AG04450 (cell line): ENCODE measurements around the gene ANTKMT. TPM values are rescaled to one million over a fixed set of nuclear protein-coding genes. Genes with fewer than 3 reads are reported as not detected.

Source experiments
- CTCF ChIA-PET: fragments of 300-600, 350-600 bp; formaldehyde crosslinking; extraction: SDS; loops from one replicate; lab custom pipeline; 2022; ENCODE audit warnings: antibody characterized with exemption, inconsistent platforms; lab: Charles Lee
- POLR2A ChIA-PET: fragments of 350-600 bp; formaldehyde crosslinking; extraction: SDS; loops from one replicate; lab custom pipeline; 2021; ENCODE audit warnings: antibody characterized with exemption, inconsistent platforms; lab: Yijun Ruan, JAX
- DNase-seq: peaks from one replicate; pipeline ENCODE4 v3.0.0-alpha.2; 2011; ENCODE audit warnings: low read depth, low spot score
- H3K27ac ChIP-seq: one replicate; pipeline ENCODE4 v1.5.1; 2012; ENCODE audit warnings: low read depth, low read length, control low read depth
- H3K27me3 ChIP-seq: one replicate; pipeline ENCODE4 v1.6.0; 2012; ENCODE audit warnings: low read length; ENCODE audit not compliant: control insufficient read depth, insufficient read depth
- H3K4me3 ChIP-seq: 2 replicates; pipeline ENCODE4 v1.5.1; 2011; ENCODE audit warnings: mild to moderate bottlenecking, low read depth, low read length, control low read depth
- H3K9me3 ChIP-seq: 2 replicates; pipeline ENCODE4 v1.5.1; 2012; ENCODE audit warnings: low read length; ENCODE audit not compliant: control insufficient read depth, insufficient read depth
- CTCF ChIP-seq: IDR thresholded peaks from 2 replicates; pipeline ENCODE4 v1.5.1; 2011; ENCODE audit warnings: low read depth, low read length, control low read depth, inconsistent platforms
- polyA plus RNA-seq: library from polyadenylated mRNA; depleted of rRNA; stranded (reverse); fragments of >200 nt; gene quantifications from 2 replicates; pipeline ENCODE4 v1.2.3, GENCODE V29; 2011

ANTKMT gene
- polyA plus RNA-seq, 1 experiment: 5.3 TPM

GRCh38 chr16:673399-673991 is 47.5 kb upstream of the ANTKMT start:
- no peak for TF ChIP-seq CTCF
- no peak for DNase-seq
- Histone ChIP-seq H3K27me3 (no peaks in the 10 kb centered on the region), H3K4me3 (no peak overlapping the region), H3K27ac (no peak overlapping the region), H3K9me3 (no peaks in the 10 kb centered on the region; the same call in 1 of the 2 replicates)
- CTCF ChIA-PET: no interaction called here
- POLR2A ChIA-PET: no interaction called here

DNA sequence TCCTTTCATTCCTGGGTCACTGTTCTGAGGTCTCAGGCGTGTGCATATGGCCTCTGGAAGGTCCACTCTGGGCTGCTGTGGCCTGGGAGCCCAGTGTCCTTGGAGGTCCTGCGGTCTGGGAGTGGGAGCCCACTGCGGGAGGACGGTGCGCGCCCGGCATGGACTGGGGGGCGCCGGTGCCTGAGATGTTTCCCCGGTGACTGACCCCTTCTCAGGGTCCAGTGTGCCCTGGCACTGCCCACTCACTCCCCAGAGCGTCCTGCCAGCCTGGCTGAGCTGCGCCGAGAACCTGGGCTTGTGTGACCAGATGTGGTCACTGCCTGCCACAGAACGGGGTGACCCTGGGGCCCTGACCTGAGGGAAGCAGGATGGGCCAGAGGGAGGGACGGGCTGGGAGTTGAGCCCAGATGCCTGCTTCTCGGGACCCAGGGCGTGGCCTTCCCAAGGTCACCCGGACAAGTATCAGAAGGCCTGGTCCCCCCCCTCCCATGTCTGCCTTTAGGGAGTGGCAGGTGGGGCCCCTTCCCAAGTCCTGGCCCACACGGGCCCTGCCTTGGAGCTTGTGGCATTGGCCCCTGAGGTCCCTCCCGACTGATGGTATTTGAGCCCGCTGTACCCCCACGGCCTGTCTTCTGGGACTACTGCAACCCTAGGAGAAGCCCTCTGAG is 46.6 kb upstream of the ANTKMT start:
- no peak for TF ChIP-seq CTCF
- no peaks in the 10 kb centered on the region; the same call in 1 of the 2 replicates for H3K9me3 ChIP-seq
- H3K4me3 ChIP-seq: no peak overlapping the region
- ChIA-PET CTCF (no interaction called here), POLR2A (no interaction called here)
- no peaks in the 10 kb centered on the region for H3K27me3 ChIP-seq
- no peak overlapping the region for H3K27ac ChIP-seq
- no peak for DNase-seq

DNA sequence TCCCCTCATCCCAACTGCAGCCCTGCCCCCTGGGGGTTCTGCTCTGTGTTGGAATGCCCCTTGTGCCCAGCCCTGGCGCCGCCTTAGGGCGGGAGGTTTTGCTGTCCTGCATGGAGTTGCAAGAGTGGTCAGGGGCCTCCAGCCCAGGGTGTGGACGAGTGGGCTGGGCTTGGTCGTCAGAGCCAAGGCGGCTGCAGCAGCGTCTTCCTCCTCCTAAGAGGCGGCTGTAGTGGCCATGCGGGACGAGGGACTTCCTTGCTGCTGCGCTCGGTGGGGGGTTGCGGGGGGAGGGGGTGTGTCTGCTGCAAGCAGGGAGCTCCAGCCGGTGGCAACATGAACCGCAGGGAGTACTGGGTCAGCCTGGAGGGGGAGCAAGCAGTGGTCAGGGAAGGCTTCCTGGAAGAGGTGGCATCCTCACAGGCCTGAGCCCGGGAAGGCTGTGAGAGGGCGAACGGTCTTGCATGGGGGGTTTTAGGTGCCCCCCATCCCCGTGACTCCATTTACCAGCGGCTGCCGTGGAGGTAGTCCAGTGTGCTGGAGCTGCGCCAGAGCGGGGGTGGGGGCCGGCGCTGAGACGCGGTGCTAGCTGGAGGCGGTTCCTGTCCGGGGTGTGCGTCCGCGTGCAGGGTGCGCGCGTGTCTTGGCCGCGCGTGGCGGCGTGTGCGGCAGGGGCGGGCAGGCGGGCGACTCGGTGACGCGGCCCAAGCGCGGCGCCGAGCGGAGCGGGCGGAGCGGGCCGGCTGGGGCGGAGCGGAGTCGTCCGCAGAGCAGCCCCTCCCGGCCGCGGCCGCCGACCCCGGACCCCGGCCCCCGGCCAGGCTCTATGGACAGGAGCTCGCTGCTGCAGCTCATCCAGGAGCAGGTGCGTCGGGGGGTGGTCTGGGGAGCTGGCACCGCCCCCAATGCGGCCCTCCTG is 45.7 kb upstream of the ANTKMT start, which contains the start of gene RHBDL1:
RHBDL1 (plus strand) TSS at position 704 of the 916 bp plus-strand sequence; CDS start at position 824, 120 bp downstream.
- H3K4me3 ChIP-seq: peak within 1 kb of the TSS; percentile 57
- peak within 1 kb of the TSS; percentile 11 for H3K27ac ChIP-seq
- no peaks in the 10 kb centered on the region for H3K27me3 ChIP-seq
- no peak for TF ChIP-seq CTCF
- ChIA-PET POLR2A (no interaction called here), CTCF (interaction anchor here (1.6 kb wide), 1 partner anchor 8 kb away, joined by 5 read pairs; no protein-coding TSS in a partner anchor)
- no peak for DNase-seq
- no peaks in the 10 kb centered on the region; the same call in 1 of the 2 replicates for H3K9me3 ChIP-seq

GRCh38 chr16:675884-676564 is 44.9 kb upstream of the ANTKMT start:
- H3K27me3 ChIP-seq: no peaks in the 10 kb centered on the region
- CTCF ChIA-PET: interaction anchor here (1.0 to 1.6 kb wide), 2 partner anchors 9 to 15 kb away, joined by 3 to 5 read pairs; no protein-coding TSS in a partner anchor

More at GRCh38 chr16:675884-676564, 44.9 kb upstream of the ANTKMT start:
- H3K4me3 ChIP-seq: peak overlapping the region; percentile 57
- peaks cover 3% of the 10 kb centered on the region; the same call in 1 of the 2 replicates for H3K9me3 ChIP-seq
- no peak overlapping the region for H3K27ac ChIP-seq
- POLR2A ChIA-PET: interaction anchor here (0.6 kb wide), 1 partner anchor 9 kb away, joined by 3 read pairs; no protein-coding TSS in a partner anchor
- DNase-seq: no peak
- TF ChIP-seq CTCF: no peak
